ENCODE measurements around the gene INPPL1. TPM values are rescaled to one million over a fixed set of nuclear protein-coding genes. Genes with fewer than 3 reads are reported as not detected.

The INPPL1 gene
- total and polyA plus RNA-seq, 2 of the 13 experiments (the other 11 are each of a cell fraction or from before 2014, with no cell fraction given): 29.1 to 66.9 TPM

- no peak for TF ChIP-seq NFAT5 (CRISPR knock-in tag; IDR thresholded peaks at IDR 0.05)
Observed at GRCh38 chr11:72235351-72236057, 10.9 kb downstream of the INPPL1 start (continued).

- FAIRE-seq (no peak), DNase-seq (ENCODE audit: low spot score) (no peak), ATAC-seq (no peak)
- peaks cover 17% of the 10 kb centered on the region for H3K4me1 ChIP-seq (ENCODE audit: insufficient read depth, low read length)
- in situ Hi-C loops (cut with HindIII; ENCODE audit: extremely low pct_ligation_motif_present, low pct_unique_long_range_greater_than_20kb): no loop called here
- H3K79me2 ChIP-seq (ENCODE audit: insufficient read depth, low read length): no peaks in the 10 kb centered on the region
- peaks cover 14 to 41% of the 10 kb centered on the region in 2 experiments; a peak in 4 of 5 replicates for H3K36me3 ChIP-seq (replicated peaks in 1 of 2; ENCODE audit: control insufficient read depth in 1 of 2, insufficient read depth in 2 of 2, low read length in 2 of 2)
- intact Hi-C loops (cut with micrococcal nuclease; ENCODE audit: unreplicated experiment): no loop called here
- H2AFZ ChIP-seq (ENCODE audit: low read length): no peak overlapping the region
- ChIA-PET POLR2A (interaction anchor here (0.6 kb wide), 1 partner anchor 10 kb away, joined by 4 read pairs; no protein-coding TSS in a partner anchor), CTCF (ENCODE audit: low intra/inter-chr PET ratio, low total read pairs) (no interaction called here)
- H4K20me1 ChIP-seq (ENCODE audit: insufficient read depth, low read length): no peaks in the 10 kb centered on the region
- WGBS (ENCODE audit: low lambda C conversion rate): 89% methylated on average over 4 of the region's 4 CpGs
- no peak overlapping the region for H3K9ac ChIP-seq (ENCODE audit: insufficient read depth, low read depth, low read length)
- no peaks in the 10 kb centered on the region for H3K9me3 ChIP-seq (ENCODE audit: low read length)
- BruUV-seq (replicated peaks): no TSS peak
- H3K4me3 ChIP-seq (replicated peaks in 1 of 3; ENCODE audit: insufficient read depth in 1 of 3, low read depth in 2 of 3, low read length in 3 of 3): no peak overlapping the region
- TF ChIP-seq GTF2F1 (IDR thresholded peaks at IDR 0.05; ENCODE audit: low read length) (no peak), PRPF4 (IDR thresholded peaks at IDR 0.05; ENCODE audit: low read depth, low read length, poor library complexity, severe bottlenecking) (no peak), CSRNP1 (CRISPR knock-in tag; IDR thresholded peaks at IDR 0.05) (no peak), FOXA1 (IDR thresholded peaks at IDR 0.05) (no peak), FOXA1 (CRISPR knock-in tag; IDR thresholded peaks at IDR 0.05) (no peak), CEBPB (IDR thresholded peaks at IDR 0.05; ENCODE audit: borderline replicate concordance, low read depth, low read length) (no peak), JUND (CRISPR knock-in tag; IDR thresholded peaks at IDR 0.05) (no peak), ZNF878 (CRISPR knock-in tag; IDR thresholded peaks at IDR 0.05) (no peak), MYNN (CRISPR knock-in tag; IDR thresholded peaks at IDR 0.05; ENCODE audit: low read depth) (no peak), NR0B2 (CRISPR knock-in tag; IDR thresholded peaks at IDR 0.05) (no peak), ZNF773 (CRISPR knock-in tag; IDR thresholded peaks at IDR 0.05; ENCODE audit: borderline replicate concordance) (no peak)
- H3K4me2 ChIP-seq (ENCODE audit: low read depth, low read length): no peak overlapping the region
- H3K27ac ChIP-seq (ENCODE audit: extremely low read length, insufficient read depth, low read length): no peak overlapping the region
- H3K27me3 ChIP-seq (ENCODE audit: control insufficient read depth in 1 of 2, insufficient read depth in 2 of 2, low read length in 2 of 2): peaks cover 1 to 17% of the 10 kb centered on the region in 2 experiments; a peak in 4 of 5 replicates
Observed at GRCh38 chr11:72236083-72236697, 11.6 kb downstream of the INPPL1 start.
